NT2/D1 (cell line): ENCODE data around the gene ITGB4.

ENCODE experiments used
- SUZ12 ChIP-seq: IDR thresholded peaks from 2 replicates; pipeline ENCODE4 v1.6.1; 2011; ENCODE audit not compliant: insufficient read length, insufficient read depth; ENCODE audit errors: extremely low read depth
- YY1 ChIP-seq: IDR thresholded peaks from 2 replicates; pipeline ENCODE4 v1.6.1; 2011; ENCODE audit not compliant: insufficient read length, insufficient read depth

DNA sequence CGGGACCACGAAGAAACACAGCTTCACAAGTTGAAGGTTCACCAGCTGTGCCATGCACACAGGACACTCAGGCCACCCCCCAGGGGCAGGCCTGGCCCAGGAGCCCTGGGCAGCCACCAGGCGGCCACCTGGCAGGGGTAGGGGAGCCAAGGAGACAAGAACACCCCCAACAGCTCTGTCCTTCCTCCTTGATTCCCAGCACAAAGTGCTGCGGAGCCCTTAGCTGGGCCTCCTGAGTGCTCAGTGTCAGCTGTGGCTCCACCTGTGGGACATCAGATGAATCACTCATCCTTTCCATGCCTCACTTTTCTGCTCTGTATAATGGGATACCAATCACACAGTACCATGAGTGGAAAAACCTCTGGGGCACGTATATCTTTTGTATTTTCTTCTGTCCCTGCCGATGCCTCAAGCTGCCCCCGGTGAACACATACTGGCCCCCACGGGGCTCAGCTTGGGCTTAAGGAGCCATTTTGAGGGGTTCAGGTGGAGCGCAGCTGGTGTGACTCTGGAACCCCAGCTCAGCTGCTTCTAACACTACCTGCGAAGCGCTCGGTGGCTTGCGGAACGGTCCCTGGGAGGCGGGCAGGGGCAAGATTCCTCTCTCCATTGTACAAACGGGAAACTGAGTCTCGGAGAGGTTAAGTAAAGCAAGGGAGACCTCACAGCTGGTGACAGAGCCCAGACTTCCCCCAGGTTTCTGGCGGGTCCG lies 31.7 kb downstream of the ITGB4 start:
- no peak for TF ChIP-seq SUZ12
- TF ChIP-seq YY1: no peak
